Astrocyte (in vitro differentiated cells and primary cell): ENCODE results near the gene XIRP1. TPM values are rescaled to one million over a fixed set of nuclear protein-coding genes. Genes with fewer than 3 reads are reported as not detected.
A peak's percentile ranks its signal among the peaks of the same experiment; 100 is the strongest.

Experiments used
- DNase-seq: peaks from one replicate; pipeline ENCODE4 v3.0.0-alpha.2; 2010; ENCODE audit warnings: low read depth
- FAIRE-seq: peaks from 2 replicates; lab custom pipeline; 2011; peaks lifted over from hg19 to GRCh38; lab: Jason Lieb, UNC
- H2AFZ ChIP-seq: 2 replicates; pipeline ENCODE4 v1.6.0; 2012; ENCODE audit warnings: low read depth, low read length, inconsistent platforms
- H3K27ac ChIP-seq: 2 replicates; pipeline ENCODE4 v1.5.1; 2011; ENCODE audit warnings: low read depth, low read length, inconsistent platforms
- H3K27me3 ChIP-seq: 2 replicates; pipeline ENCODE4 v1.6.0; 2011; ENCODE audit warnings: low read length, inconsistent platforms; ENCODE audit not compliant: insufficient read depth
- H3K36me3 ChIP-seq: 2 replicates; pipeline ENCODE4 v1.5.1; 2011; ENCODE audit warnings: low read length, inconsistent platforms; ENCODE audit not compliant: insufficient read depth
- H3K4me1 ChIP-seq: 2 replicates; pipeline ENCODE4 v1.5.1; 2011; ENCODE audit warnings: low read length, inconsistent platforms; ENCODE audit not compliant: insufficient read depth
- H3K4me2 ChIP-seq: 2 replicates; pipeline ENCODE4 v1.6.0; 2012; ENCODE audit warnings: low read length, inconsistent platforms
- H3K4me3 ChIP-seq: 2 replicates; pipeline ENCODE4 v1.5.1; 2011; ENCODE audit warnings: low read depth, mild to moderate bottlenecking, low read length, inconsistent platforms; ENCODE audit not compliant: insufficient read depth
- H3K79me2 ChIP-seq: 2 replicates; pipeline ENCODE4 v1.6.0; 2012; ENCODE audit warnings: mild to moderate bottlenecking, low read length, inconsistent platforms; ENCODE audit not compliant: insufficient read depth
- H3K9ac ChIP-seq: 2 replicates; pipeline ENCODE4 v1.6.0; 2012; ENCODE audit warnings: mild to moderate bottlenecking, low read length, inconsistent platforms
- H3K9me3 ChIP-seq: 2 replicates; pipeline ENCODE4 v1.5.1; 2012; ENCODE audit warnings: low read depth, mild to moderate bottlenecking, low read length, inconsistent platforms; ENCODE audit not compliant: insufficient read depth
- H4K20me1 ChIP-seq: 2 replicates; pipeline ENCODE4 v1.6.0; 2012; ENCODE audit warnings: low read length, inconsistent platforms; ENCODE audit not compliant: insufficient read depth
- H3K27ac Mint-ChIP-seq: one replicate; pipeline ENCODE4 v1.8.0; 2021; ENCODE audit warnings: mild to moderate bottlenecking, mixed read lengths; ENCODE audit not compliant: unreplicated experiment
- H3K27me3 Mint-ChIP-seq: one replicate; pipeline ENCODE4 v1.8.0; 2021; ENCODE audit warnings: low read depth, mixed read lengths; ENCODE audit not compliant: unreplicated experiment
- H3K36me3 Mint-ChIP-seq: one replicate; pipeline ENCODE4 v1.8.0; 2021; ENCODE audit warnings: low read depth, mixed read lengths; ENCODE audit not compliant: unreplicated experiment
- H3K4me1 Mint-ChIP-seq: one replicate; pipeline ENCODE4 v1.8.0; 2021; ENCODE audit warnings: low read depth, mixed read lengths; ENCODE audit not compliant: unreplicated experiment
- H3K4me3 Mint-ChIP-seq: one replicate; pipeline ENCODE4 v1.8.0; 2021; ENCODE audit warnings: mild to moderate bottlenecking, moderate library complexity, mixed read lengths; ENCODE audit not compliant: unreplicated experiment
- H3K9me3 Mint-ChIP-seq: one replicate; pipeline ENCODE4 v1.8.0; 2021; ENCODE audit warnings: mild to moderate bottlenecking, mixed read lengths; ENCODE audit not compliant: unreplicated experiment
- EZH2 ChIP-seq: IDR thresholded peaks from 2 replicates; pipeline ENCODE4 v1.6.1; 2012; ENCODE audit warnings: mild to moderate bottlenecking, low read length, inconsistent platforms; ENCODE audit not compliant: insufficient read depth
- total RNA-seq: library from RNA; stranded (reverse); gene quantifications from 2 replicates; pipeline ENCODE4 v1.2.1, GENCODE V29; 2021
- TF ChIP-seq, protein P1 (sequence below): IDR thresholded peaks from 2 replicates; pipeline ENCODE4 v1.5.1; 2011; ENCODE audit warnings: low read depth, mild to moderate bottlenecking, inconsistent platforms, low read length, moderate library complexity; ENCODE audit not compliant: insufficient read depth

The XIRP1 gene
- total RNA-seq, 1 donor from 2014 or later, result 1.1 TPM

DNA sequence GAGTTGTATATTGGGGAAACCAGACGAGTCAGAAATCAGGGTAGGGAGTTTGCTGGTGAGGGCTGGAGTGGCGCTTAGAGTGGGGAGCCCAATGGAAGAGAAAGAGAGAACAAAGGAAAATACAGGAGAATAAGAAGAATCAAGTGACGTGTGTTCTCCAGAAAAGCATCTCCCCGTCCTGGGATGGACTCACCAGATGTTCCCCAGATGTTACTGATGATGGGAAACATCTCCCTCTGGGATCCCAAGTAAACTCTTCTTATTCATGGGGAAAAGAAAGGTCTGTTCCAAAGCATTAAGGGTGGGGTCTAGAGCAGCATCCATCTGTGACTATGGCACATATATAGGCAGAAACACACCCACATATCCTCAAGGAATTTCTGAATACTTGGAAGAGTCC is 36.0 kb downstream of the XIRP1 start:
- Histone ChIP-seq H3K27me3 (no peaks in the 10 kb centered on the region), H3K79me2 (peaks cover 19% of the 10 kb centered on the region), H3K9ac (no peak overlapping the region), H3K4me2 (no peak overlapping the region), H3K36me3 (no peaks in the 10 kb centered on the region), H3K9me3 (no peaks in the 10 kb centered on the region), H4K20me1 (peaks cover 12% of the 10 kb centered on the region), H3K27ac (no peak overlapping the region), H2AFZ (no peak overlapping the region), H3K4me1 (peaks cover 15% of the 10 kb centered on the region), H3K4me3 (no peak overlapping the region)
- FAIRE-seq (no peak), DNase-seq (no peak)
- H3K4me3 Mint-ChIP-seq, result no peak overlapping the region
- H3K27me3 Mint-ChIP-seq, result no peaks in the 10 kb centered on the region
- peaks cover 3% of the 10 kb centered on the region for H3K9me3 Mint-ChIP-seq
- peaks cover 12% of the 10 kb centered on the region for H3K36me3 Mint-ChIP-seq
- peaks cover 17% of the 10 kb centered on the region for H3K4me1 Mint-ChIP-seq
- TF ChIP-seq, protein P1, sequence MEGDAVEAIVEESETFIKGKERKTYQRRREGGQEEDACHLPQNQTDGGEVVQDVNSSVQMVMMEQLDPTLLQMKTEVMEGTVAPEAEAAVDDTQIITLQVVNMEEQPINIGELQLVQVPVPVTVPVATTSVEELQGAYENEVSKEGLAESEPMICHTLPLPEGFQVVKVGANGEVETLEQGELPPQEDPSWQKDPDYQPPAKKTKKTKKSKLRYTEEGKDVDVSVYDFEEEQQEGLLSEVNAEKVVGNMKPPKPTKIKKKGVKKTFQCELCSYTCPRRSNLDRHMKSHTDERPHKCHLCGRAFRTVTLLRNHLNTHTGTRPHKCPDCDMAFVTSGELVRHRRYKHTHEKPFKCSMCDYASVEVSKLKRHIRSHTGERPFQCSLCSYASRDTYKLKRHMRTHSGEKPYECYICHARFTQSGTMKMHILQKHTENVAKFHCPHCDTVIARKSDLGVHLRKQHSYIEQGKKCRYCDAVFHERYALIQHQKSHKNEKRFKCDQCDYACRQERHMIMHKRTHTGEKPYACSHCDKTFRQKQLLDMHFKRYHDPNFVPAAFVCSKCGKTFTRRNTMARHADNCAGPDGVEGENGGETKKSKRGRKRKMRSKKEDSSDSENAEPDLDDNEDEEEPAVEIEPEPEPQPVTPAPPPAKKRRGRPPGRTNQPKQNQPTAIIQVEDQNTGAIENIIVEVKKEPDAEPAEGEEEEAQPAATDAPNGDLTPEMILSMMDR, result no peak
- no peak for TF ChIP-seq EZH2
- H3K27ac Mint-ChIP-seq, result no peak overlapping the region

DNA sequence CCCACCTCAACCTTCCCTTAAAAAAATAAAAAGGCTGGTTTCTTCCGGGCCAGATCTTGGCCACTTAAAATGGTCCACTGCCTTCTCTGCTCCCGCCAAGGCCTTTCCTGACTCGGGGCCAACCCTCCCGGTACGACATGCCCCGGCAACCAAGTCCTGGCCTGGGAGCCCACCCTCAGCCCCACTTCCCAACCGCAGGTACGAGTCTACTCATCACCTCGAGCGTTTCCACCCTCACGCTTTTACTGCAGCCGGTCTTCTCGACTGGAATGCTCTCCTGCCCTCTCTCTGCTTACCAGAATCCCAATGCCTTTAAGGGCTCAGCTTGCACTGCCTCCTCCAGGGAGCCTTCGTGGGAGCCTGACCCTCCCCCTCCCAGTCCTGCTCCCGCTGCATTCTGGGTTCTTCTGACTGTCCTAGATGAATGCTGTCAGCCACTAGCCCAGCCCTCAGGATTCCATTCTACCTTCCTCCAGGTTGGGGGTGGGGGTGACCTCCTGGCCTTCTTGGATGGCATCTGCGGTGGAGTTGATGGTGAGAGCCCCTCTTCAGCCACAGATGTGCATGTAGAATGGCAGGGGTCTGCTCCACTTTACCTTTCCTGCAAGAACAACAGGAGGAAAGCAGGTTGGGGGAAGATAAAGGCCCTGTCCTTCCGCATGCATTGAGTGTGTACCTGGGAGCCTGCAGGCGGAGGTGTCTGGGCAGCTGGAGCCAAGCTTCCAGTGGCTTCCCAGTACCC is 37.9 kb downstream of the XIRP1 start:
- peak overlapping the region; percentile 99 for H3K9ac ChIP-seq

More for the DNA sequence above, 37.9 kb downstream of the XIRP1 start:
- Mint-ChIP-seq H3K27me3 (no peaks in the 10 kb centered on the region), H3K9me3 (peaks cover 3% of the 10 kb centered on the region), H3K27ac (peak overlapping the region; percentile 99), H3K36me3 (peaks cover 13% of the 10 kb centered on the region), H3K4me1 (peaks cover 31% of the 10 kb centered on the region), H3K4me3 (peak overlapping the region; percentile 95)
- Histone ChIP-seq H3K79me2 (peaks cover 38% of the 10 kb centered on the region), H3K4me3 (no peak overlapping the region), H3K4me1 (peaks cover 32% of the 10 kb centered on the region), H2AFZ (peak overlapping the region; percentile 32), H3K4me2 (peak overlapping the region; percentile 76), H4K20me1 (peaks cover 30% of the 10 kb centered on the region), H3K36me3 (no peaks in the 10 kb centered on the region), H3K27ac (peak overlapping the region; percentile 9), H3K9me3 (no peaks in the 10 kb centered on the region), H3K27me3 (no peaks in the 10 kb centered on the region)
- no peak for TF ChIP-seq EZH2
- TF ChIP-seq, protein P1, result no peak
- FAIRE-seq (no peak), DNase-seq (no peak)
